Ishikawa (cell line): ENCODE measurements around the gene FBXW5.

Source experiments
- CEBPB ChIP-seq: IDR thresholded peaks from 2 replicates; pipeline ENCODE4 v1.6.1; 2012
- CREB1 ChIP-seq: IDR thresholded peaks from 2 replicates; pipeline ENCODE4 v1.6.1; 2012; ENCODE audit warnings: low read depth
- EGR1 ChIP-seq: IDR thresholded peaks from 2 replicates; pipeline ENCODE4 v1.6.1; 2012
- EP300 ChIP-seq: IDR thresholded peaks from 2 replicates; pipeline ENCODE4 v1.6.1; 2012; ENCODE audit warnings: borderline replicate concordance
- FOXM1 ChIP-seq: IDR thresholded peaks from 2 replicates; pipeline ENCODE4 v1.6.1; 2012; ENCODE audit warnings: low read depth, borderline replicate concordance
- MAX ChIP-seq: IDR thresholded peaks from 2 replicates; pipeline ENCODE4 v1.6.1; 2012
- NFIC ChIP-seq: IDR thresholded peaks from 2 replicates; pipeline ENCODE4 v1.6.1; 2012
- RAD21 ChIP-seq: IDR thresholded peaks from 2 replicates; pipeline ENCODE4 v1.6.1; 2012; ENCODE audit warnings: low read depth
- REST ChIP-seq: IDR thresholded peaks from 2 replicates; pipeline ENCODE4 v1.6.1; 2012; ENCODE audit warnings: low read depth, mild to moderate bottlenecking
- TAF1 ChIP-seq: IDR thresholded peaks from 2 replicates; pipeline ENCODE4 v1.6.1; 2012; ENCODE audit warnings: low read depth, mild to moderate bottlenecking
- TEAD4 ChIP-seq: IDR thresholded peaks from 2 replicates; pipeline ENCODE4 v1.6.1; 2012
- USF1 ChIP-seq: IDR thresholded peaks from 2 replicates; pipeline ENCODE4 v1.6.1; 2012
- YY1 ChIP-seq: IDR thresholded peaks from 2 replicates; pipeline ENCODE4 v1.6.1; 2012; ENCODE audit warnings: low read depth

GRCh38 chr9:136947028-136947891 lies 2.7 kb upstream of the FBXW5 start:
- no peak for TF ChIP-seq EGR1
- TF ChIP-seq EP300 = no peak
- no peak for TF ChIP-seq TEAD4
- no peak for TF ChIP-seq YY1
- TF ChIP-seq CREB1 = no peak
- no peak for TF ChIP-seq CEBPB
- no peak for TF ChIP-seq USF1
- TF ChIP-seq TAF1 = no peak
- no peak for TF ChIP-seq MAX
- no peak for TF ChIP-seq REST
- TF ChIP-seq FOXM1 = no peak
- no peak for TF ChIP-seq NFIC
- TF ChIP-seq RAD21 = no peak
